ENCODE data around the gene LRFN3.
"Not testable (repeated sequence)": the region's sequence is repeated elsewhere in the genome, so short reads cannot be mapped to it uniquely, and the experiment has no call there.

DNA sequence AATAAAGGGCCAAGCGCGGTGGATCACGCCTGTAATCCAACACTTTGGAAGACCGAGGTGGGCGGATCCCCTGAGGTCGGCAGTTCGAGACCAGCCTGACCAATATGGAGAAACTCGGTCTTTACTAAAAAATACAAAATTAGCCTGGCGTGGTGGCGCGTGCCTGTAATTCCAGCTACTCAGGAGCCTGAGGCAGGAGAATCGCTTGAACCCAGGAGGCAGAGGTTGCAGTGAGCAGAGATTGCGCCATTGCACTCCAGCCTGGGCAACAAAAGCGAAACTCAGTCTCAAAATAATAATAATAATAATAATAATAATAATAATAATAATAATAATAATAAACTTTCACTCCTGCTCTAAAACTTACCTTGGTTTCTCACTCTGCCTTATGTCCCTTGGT is 25.8 kb upstream of the LRFN3 start:
- TF ChIP-seq, protein P1, sequence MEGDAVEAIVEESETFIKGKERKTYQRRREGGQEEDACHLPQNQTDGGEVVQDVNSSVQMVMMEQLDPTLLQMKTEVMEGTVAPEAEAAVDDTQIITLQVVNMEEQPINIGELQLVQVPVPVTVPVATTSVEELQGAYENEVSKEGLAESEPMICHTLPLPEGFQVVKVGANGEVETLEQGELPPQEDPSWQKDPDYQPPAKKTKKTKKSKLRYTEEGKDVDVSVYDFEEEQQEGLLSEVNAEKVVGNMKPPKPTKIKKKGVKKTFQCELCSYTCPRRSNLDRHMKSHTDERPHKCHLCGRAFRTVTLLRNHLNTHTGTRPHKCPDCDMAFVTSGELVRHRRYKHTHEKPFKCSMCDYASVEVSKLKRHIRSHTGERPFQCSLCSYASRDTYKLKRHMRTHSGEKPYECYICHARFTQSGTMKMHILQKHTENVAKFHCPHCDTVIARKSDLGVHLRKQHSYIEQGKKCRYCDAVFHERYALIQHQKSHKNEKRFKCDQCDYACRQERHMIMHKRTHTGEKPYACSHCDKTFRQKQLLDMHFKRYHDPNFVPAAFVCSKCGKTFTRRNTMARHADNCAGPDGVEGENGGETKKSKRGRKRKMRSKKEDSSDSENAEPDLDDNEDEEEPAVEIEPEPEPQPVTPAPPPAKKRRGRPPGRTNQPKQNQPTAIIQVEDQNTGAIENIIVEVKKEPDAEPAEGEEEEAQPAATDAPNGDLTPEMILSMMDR (IDR thresholded peaks at IDR 0.05): not testable (repeated sequence)
- not testable (repeated sequence) for TF ChIP-seq POLR2A (IDR thresholded peaks at IDR 0.05)

All from adrenal gland (tissue), 5 donors.